Endodermal cell (in vitro differentiated cells): ENCODE data around the gene DMXL2. TPM values are rescaled to one million over a fixed set of nuclear protein-coding genes. Genes with fewer than 3 reads are reported as not detected.
"Not testable (repeated sequence)": the region's sequence is repeated elsewhere in the genome, so short reads cannot be mapped to it uniquely, and the experiment has no call there.

Experiments used
- DNase-seq: peaks from one replicate; pipeline ENCODE4 v3.0.0-alpha.2; 2017
- H3K27ac ChIP-seq: 2 replicates; pipeline ENCODE4 v1.5.1; 2013; ENCODE audit warnings: mild to moderate bottlenecking, low read depth, low read length, moderate library complexity
- H3K27me3 ChIP-seq: 2 replicates; pipeline ENCODE4 v1.6.1; 2013; ENCODE audit warnings: mild to moderate bottlenecking, low read length, moderate library complexity; ENCODE audit not compliant: insufficient read depth, control insufficient read depth, poor library complexity, severe bottlenecking
- H3K36me3 ChIP-seq: 2 replicates; pipeline ENCODE4 v1.7.0; 2013; ENCODE audit warnings: mild to moderate bottlenecking, low read length, moderate library complexity; ENCODE audit not compliant: control insufficient read depth, insufficient read depth
- H3K4me1 ChIP-seq: one replicate; pipeline ENCODE4 v1.7.0; 2013; ENCODE audit warnings: low read length; ENCODE audit not compliant: control insufficient read depth, insufficient read depth
- H3K4me3 ChIP-seq: 2 replicates; pipeline ENCODE4 v1.5.1; 2013; ENCODE audit warnings: mild to moderate bottlenecking, low read length, moderate library complexity
- H3K9ac ChIP-seq: 2 replicates; pipeline ENCODE4 v1.6.1; 2013; ENCODE audit warnings: mild to moderate bottlenecking, low read length, moderate library complexity; ENCODE audit not compliant: poor library complexity, severe bottlenecking; ENCODE audit errors: extremely low read depth
- H3K9me3 ChIP-seq: 2 replicates; pipeline ENCODE4 v1.6.1; 2013; ENCODE audit warnings: mild to moderate bottlenecking, low read length, moderate library complexity; ENCODE audit not compliant: control insufficient read depth
- H3K27ac Mint-ChIP-seq: 2 replicates; pipeline ENCODE4 v1.8.0; 2020; ENCODE audit warnings: mixed read lengths
- H3K27me3 Mint-ChIP-seq: 2 replicates; pipeline ENCODE4 v1.8.0; 2021; ENCODE audit warnings: mild to moderate bottlenecking, mixed read lengths; ENCODE audit not compliant: insufficient read depth
- H3K36me3 Mint-ChIP-seq: 2 replicates; pipeline ENCODE4 v1.8.0; 2020; ENCODE audit warnings: low read depth, mixed read lengths
- H3K4me1 Mint-ChIP-seq: 2 replicates; pipeline ENCODE4 v1.8.0; 2020; ENCODE audit warnings: mixed read lengths
- H3K4me3 Mint-ChIP-seq: 2 replicates; pipeline ENCODE4 v1.8.0; 2020; ENCODE audit warnings: mild to moderate bottlenecking, moderate library complexity, mixed read lengths
- H3K9me3 Mint-ChIP-seq: 2 replicates; pipeline ENCODE4 v1.8.0; 2020; ENCODE audit warnings: mild to moderate bottlenecking, mixed read lengths
- CTCF ChIP-seq: fragments of 200-600 bp; sonication (generic); conservative IDR thresholded peaks from 2 replicates; pipeline ENCODE4 v1.5.0; 2021; ENCODE audit warnings: antibody characterized with exemption, mild to moderate bottlenecking
- WGBS, 2 experiments: methylation state at CpG; one replicate each; pipeline versions ENCODE4 v1.1.5 to v1.1.7; 2013; ENCODE audit warnings: missing lambda C conversion rate in 2 of 2, mixed read lengths in 1 of 2; ENCODE audit not compliant: insufficient coverage in 1 of 2, insufficient read length in 1 of 2; 5-methylcytosine and 5-hydroxymethylcytosine counted together
- total RNA-seq, 2 donors: library from RNA; stranded (reverse); fragmentation: NEBNext Ultra II Directional in 1 of 2; extraction: Animal tissue kit (Norgen Biotek cat#: 25700) in 1 of 2; gene quantifications; 2 replicates in 1 of 2; 3 replicates in 1 of 2; pipeline ENCODE4 v1.2.1, GENCODE V29; 2021

DMXL2 gene
- total RNA-seq, 2 donors from 2014 or later, result 20.8 to 31.5 TPM

DNA sequence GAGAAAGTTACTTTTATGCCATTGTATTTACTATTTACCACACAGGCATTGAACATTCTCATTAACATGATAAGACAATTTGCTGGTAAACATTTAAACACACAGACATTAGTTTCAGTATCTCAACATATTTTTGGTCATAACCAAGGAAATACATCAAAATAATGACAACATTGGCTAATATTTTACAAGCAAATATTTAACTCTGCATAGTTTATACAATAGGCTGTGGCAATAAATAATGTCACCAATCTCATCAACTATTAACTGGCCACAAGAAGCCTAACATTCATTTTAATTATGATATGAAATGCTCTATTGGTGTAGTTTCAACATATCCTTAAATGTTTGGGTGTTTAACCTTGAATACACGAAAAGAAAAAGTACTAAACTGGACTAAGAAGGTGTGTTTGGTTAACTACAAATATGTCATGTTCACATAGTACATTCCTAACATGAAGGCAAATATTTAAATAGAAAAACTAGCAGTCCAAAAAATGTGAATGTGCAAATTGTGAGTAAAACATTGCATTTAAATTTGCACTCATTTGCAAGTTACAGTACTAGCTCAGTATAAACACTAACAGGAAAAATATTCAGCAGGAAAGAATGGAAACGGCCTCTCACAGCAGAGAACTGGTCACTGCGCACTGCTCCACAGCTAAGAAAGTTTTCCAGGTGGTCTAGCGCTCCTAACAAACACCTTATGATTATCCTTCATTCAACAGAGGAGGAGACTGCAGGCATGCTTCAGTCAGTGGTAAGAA is 174.5 kb downstream of the DMXL2 start:
- peaks cover 18% of the 10 kb centered on the region for H3K36me3 Mint-ChIP-seq
- WGBS, 2 experiments, result 91 to 100% methylated on average over 3 of the region's 4 CpGs
- H3K4me1 Mint-ChIP-seq, result peaks cover 20% of the 10 kb centered on the region
- no peak for DNase-seq
- no peaks in the 10 kb centered on the region for H3K27me3 Mint-ChIP-seq
- no peak overlapping the region for H3K27ac ChIP-seq
- no peak overlapping the region for H3K4me3 ChIP-seq
- H3K27me3 ChIP-seq, result no peaks in the 10 kb centered on the region
- H3K9ac ChIP-seq, result no peak overlapping the region
- peaks cover 4% of the 10 kb centered on the region for H3K4me1 ChIP-seq
- no peaks in the 10 kb centered on the region for H3K9me3 Mint-ChIP-seq
- H3K4me3 Mint-ChIP-seq, result no peak overlapping the region
- no peak for TF ChIP-seq CTCF
- peaks cover 21% of the 10 kb centered on the region for H3K36me3 ChIP-seq
- H3K27ac Mint-ChIP-seq, result no peak overlapping the region
- no peaks in the 10 kb centered on the region for H3K9me3 ChIP-seq

- not testable (repeated sequence) for H3K4me3 Mint-ChIP-seq, DNase-seq, H3K9me3 Mint-ChIP-seq, H3K27me3 Mint-ChIP-seq, H3K4me1 ChIP-seq, H3K4me3 ChIP-seq, H3K27me3 ChIP-seq, H3K27ac ChIP-seq, H3K9ac ChIP-seq, H3K9me3 ChIP-seq
- H3K36me3 Mint-ChIP-seq, result peaks cover 18% of the 10 kb centered on the region
- H3K27ac Mint-ChIP-seq, result peak overlapping the region; percentile 36
- H3K4me1 Mint-ChIP-seq, result peaks cover 20% of the 10 kb centered on the region
- H3K36me3 ChIP-seq, result peaks cover 21% of the 10 kb centered on the region
- WGBS, 2 experiments, result 96% methylated on average over 5 of the region's 5 CpGs; no CpG with 5 or more reads in 1 of the 2 experiments
Observed at GRCh38 chr15:51446029-51446744, 176.4 kb downstream of the DMXL2 start.

- TF ChIP-seq CTCF, result no peak
- no peak overlapping the region for H3K4me3 Mint-ChIP-seq
- no peaks in the 10 kb centered on the region for H3K9me3 ChIP-seq
- no peak overlapping the region for H3K27ac Mint-ChIP-seq
- no peak for DNase-seq
- H3K36me3 Mint-ChIP-seq, result peaks cover 11% of the 10 kb centered on the region
- H3K4me3 ChIP-seq, result no peak overlapping the region
- 89 to 100% methylated on average over 1 of the region's 1 CpG for WGBS, 2 experiments
- H3K9ac ChIP-seq, result no peak overlapping the region
- no peak overlapping the region for H3K27ac ChIP-seq
- peaks cover 2% of the 10 kb centered on the region for H3K27me3 Mint-ChIP-seq
- H3K9me3 Mint-ChIP-seq, result no peaks in the 10 kb centered on the region
- no peaks in the 10 kb centered on the region for H3K27me3 ChIP-seq
- peaks cover 14% of the 10 kb centered on the region for H3K36me3 ChIP-seq
- H3K4me1 ChIP-seq, result peaks cover 4% of the 10 kb centered on the region
- H3K4me1 Mint-ChIP-seq, result peaks cover 13% of the 10 kb centered on the region
Observed at GRCh38 chr15:51444807-51445206, 177.8 kb downstream of the DMXL2 start.
